ENCODE results near the gene C9orf57. TPM values are rescaled to one million over a fixed set of nuclear protein-coding genes. Genes with fewer than 3 reads are reported as not detected.
"Not testable (repeated sequence)": the region's sequence is repeated elsewhere in the genome, so short reads cannot be mapped to it uniquely, and the experiment has no call there.

Gene C9orf57
- total RNA-seq, 2 experiments from 2014 or later = not detected

DNA sequence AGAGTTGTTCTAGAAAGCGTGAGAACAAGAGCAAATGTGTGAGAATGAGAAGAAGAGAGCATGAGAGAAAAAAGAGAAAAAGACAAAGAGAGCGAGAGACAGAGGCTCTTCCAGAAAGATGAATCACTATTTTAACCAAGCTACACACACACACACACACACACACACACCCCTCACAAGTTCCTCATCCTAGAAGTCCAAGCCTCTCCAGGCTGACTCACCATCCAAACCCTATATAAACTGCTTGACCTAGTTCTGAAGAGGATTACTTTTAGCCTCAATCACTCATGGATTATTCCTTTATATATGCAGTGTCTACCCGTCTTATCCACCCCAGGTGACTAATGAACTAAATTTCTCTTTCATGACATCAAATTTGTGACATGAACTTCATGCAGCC lies 37.6 kb downstream of the C9orf57 start:
- Mint-ChIP-seq H3K9me3 (ENCODE audit: insufficient read depth) (no peaks in the 10 kb centered on the region), H3K27me3 (ENCODE audit: low read depth) (no peaks in the 10 kb centered on the region), H3K4me3 (no peak overlapping the region), H3K36me3 (ENCODE audit: low read depth) (no peaks in the 10 kb centered on the region), H3K27ac (no peak overlapping the region), H3K4me1 (ENCODE audit: low read depth) (peaks cover 7% of the 10 kb centered on the region)
- POLR2A ChIA-PET = no interaction called here
- no peak for ATAC-seq
- CTCF ChIA-PET = interaction anchor here (0.9 to 7.5 kb wide), 4 partner anchors 16 to 241 kb away, joined by 3 to 163 read pairs (median 41); no protein-coding TSS in a partner anchor
- DNase-seq = no peak

DNA sequence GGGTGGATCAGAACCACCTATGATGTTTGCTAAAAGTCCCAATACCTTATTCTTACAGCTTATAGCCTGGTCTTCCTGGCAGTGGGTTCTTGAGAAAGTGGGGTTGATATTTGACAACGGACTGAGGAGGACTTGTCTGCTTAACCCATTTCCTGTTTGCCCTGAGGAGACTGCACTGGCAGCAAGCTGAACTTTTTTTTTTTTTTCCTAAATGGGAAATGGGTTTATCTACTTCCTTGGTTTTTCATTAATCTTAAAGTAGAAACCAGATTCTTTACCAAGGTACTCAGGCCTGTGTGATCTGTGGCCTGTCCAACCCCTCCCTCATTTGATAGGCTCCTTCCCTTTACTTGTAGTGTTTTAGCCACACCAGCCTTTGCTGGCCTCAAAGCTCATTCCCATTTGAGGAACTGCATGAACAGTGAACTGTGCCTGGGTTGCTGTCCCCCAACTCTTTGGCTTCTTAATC lies 47.1 kb downstream of the C9orf57 start:
- no peaks in the 10 kb centered on the region for H3K27me3 Mint-ChIP-seq (ENCODE audit: low read depth)
- H3K27ac Mint-ChIP-seq = peak overlapping the region; percentile 68
- ATAC-seq (no peak), DNase-seq (no peak)
- H3K9me3 Mint-ChIP-seq (ENCODE audit: insufficient read depth) = no peaks in the 10 kb centered on the region
- no peak overlapping the region for H3K4me3 Mint-ChIP-seq
- POLR2A ChIA-PET = interaction anchor here (0.7 to 1.1 kb wide), 2 partner anchors 193 to 206 kb away, joined by 3 to 4 read pairs; no protein-coding TSS in a partner anchor
- H3K4me1 Mint-ChIP-seq (ENCODE audit: low read depth) = peaks cover 16% of the 10 kb centered on the region
- no peaks in the 10 kb centered on the region for H3K36me3 Mint-ChIP-seq (ENCODE audit: low read depth)
- CTCF ChIA-PET = interaction anchor here (0.6 to 2.1 kb wide), 4 partner anchors 11 to 206 kb away, joined by 3 to 11 read pairs (median 4); no protein-coding TSS in a partner anchor

DNA sequence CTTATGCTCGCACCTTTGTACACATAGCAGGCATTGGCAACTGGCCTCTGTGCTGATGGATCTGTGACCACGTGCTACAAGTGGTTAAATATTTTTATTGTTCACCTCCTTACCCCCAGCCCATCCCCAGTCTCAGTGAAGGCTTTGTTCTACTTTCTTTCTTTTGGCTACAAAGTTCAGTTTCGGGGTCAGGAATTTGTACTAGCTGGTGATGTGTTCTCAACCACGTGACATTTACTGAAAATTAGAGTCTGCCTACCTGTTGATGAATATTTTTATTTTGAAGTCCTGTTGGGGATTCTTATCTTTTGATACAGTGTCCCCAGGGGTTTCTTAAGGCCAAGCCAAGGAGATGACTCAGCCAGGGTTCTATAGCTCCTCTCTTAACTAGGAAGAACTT lies 47.8 kb downstream of the C9orf57 start:
- no peak overlapping the region for H3K4me3 Mint-ChIP-seq
- no peaks in the 10 kb centered on the region for H3K27me3 Mint-ChIP-seq (ENCODE audit: low read depth)
- H3K9me3 Mint-ChIP-seq (ENCODE audit: insufficient read depth) = no peaks in the 10 kb centered on the region
- no peaks in the 10 kb centered on the region for H3K36me3 Mint-ChIP-seq (ENCODE audit: low read depth)
- ChIA-PET CTCF (interaction anchor here (0.6 to 2.1 kb wide), 4 partner anchors 12 to 206 kb away, joined by 3 to 11 read pairs (median 4); no protein-coding TSS in a partner anchor), POLR2A (interaction anchor here (0.7 to 1.1 kb wide), 2 partner anchors 192 to 205 kb away, joined by 3 to 4 read pairs; no protein-coding TSS in a partner anchor)
- no peak overlapping the region for H3K27ac Mint-ChIP-seq
- no peak for DNase-seq
- ATAC-seq = no peak
- peaks cover 16% of the 10 kb centered on the region for H3K4me1 Mint-ChIP-seq (ENCODE audit: low read depth)

DNA sequence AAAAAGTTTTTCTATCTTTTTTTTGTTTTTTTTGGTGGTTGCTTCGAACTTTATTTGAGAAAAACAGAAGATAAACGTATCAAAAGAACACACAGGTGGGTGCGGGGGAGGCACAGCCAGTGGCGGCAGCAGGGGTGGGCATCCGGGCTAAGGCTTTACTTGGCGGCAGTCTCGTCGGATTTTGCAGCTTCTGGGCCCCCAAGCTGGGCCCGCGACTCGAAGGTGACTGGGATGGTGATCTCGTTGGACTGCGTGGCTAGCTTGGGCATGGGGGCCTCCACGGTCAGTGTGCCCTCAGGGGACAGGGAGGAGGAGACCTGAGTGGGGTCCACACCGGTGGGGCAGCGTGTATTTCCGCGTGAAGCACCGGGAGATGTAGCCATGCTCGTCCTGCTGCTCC lies 52.7 kb downstream of the C9orf57 start:
- H3K4me1 Mint-ChIP-seq (ENCODE audit: low read depth); CTCF ChIA-PET; H3K4me3 Mint-ChIP-seq; H3K36me3 Mint-ChIP-seq (ENCODE audit: low read depth); DNase-seq; POLR2A ChIA-PET; H3K27me3 Mint-ChIP-seq (ENCODE audit: low read depth); H3K9me3 Mint-ChIP-seq (ENCODE audit: insufficient read depth); ATAC-seq; H3K27ac Mint-ChIP-seq: not testable (repeated sequence)

DNA sequence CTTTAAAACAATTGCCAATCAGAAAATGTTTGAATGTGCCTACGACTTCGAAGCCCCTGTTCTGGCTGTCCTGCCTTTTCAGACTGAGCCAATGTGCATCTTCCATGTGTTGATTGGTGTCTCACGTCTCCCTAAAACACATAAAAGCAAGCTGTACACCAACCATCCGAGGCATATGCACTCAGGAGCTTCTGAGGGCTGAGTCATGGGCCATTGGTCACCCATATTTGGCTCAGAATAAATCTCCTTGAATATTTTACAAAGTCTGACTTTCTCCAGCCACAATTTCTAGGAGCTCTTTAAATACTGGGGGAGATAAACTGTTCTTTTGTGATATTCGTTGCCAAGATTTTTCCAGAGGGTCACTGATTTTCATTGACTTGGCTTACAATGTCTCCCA lies 53.9 kb downstream of the C9orf57 start:
- POLR2A ChIA-PET = interaction anchor here (0.6 kb wide), 1 partner anchor 26 kb away, joined by 3 read pairs; no protein-coding TSS in a partner anchor

DNA sequence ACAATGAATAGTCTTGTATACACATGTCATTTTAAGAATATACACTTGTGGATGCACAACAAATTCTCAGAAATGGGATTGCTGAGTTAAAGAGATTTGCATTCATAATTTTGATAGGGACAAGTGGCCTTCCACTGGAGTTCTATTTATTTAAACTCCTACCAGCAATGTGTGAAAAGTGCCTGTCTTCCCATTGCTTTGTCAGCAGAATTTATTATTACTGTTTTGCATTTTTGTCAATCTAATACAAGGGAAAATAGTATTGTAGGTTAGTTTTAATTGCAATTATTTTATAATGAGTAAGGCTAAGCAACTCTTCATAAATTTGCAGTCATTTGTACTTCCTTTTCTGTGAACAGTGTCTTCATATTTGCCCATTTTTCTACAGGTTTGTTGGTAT lies 55.0 kb downstream of the C9orf57 start:
- ATAC-seq (no peak), DNase-seq (no peak)
- Mint-ChIP-seq H3K36me3 (ENCODE audit: low read depth) (no peaks in the 10 kb centered on the region), H3K4me3 (no peak overlapping the region), H3K4me1 (ENCODE audit: low read depth) (no peaks in the 10 kb centered on the region), H3K27ac (no peak overlapping the region), H3K27me3 (ENCODE audit: low read depth) (no peaks in the 10 kb centered on the region), H3K9me3 (ENCODE audit: insufficient read depth) (no peaks in the 10 kb centered on the region)
- ChIA-PET CTCF (interaction anchor here (1.6 kb wide), 1 partner anchor 19 kb away, joined by 4 read pairs; no protein-coding TSS in a partner anchor), POLR2A (no interaction called here)

More for the DNA sequence above, 53.9 kb downstream of the C9orf57 start:
- Mint-ChIP-seq H3K9me3 (ENCODE audit: insufficient read depth) (no peaks in the 10 kb centered on the region), H3K4me3 (no peak overlapping the region), H3K27me3 (ENCODE audit: low read depth) (no peaks in the 10 kb centered on the region), H3K27ac (no peak overlapping the region), H3K4me1 (ENCODE audit: low read depth) (no peaks in the 10 kb centered on the region), H3K36me3 (ENCODE audit: low read depth) (no peaks in the 10 kb centered on the region)
- CTCF ChIA-PET = interaction anchor here (1.6 kb wide), 1 partner anchor 18 kb away, joined by 4 read pairs; no protein-coding TSS in a partner anchor
- ATAC-seq = no peak
- no peak for DNase-seq

Other genes starting within 250 kb of the C9orf57 start
- gene ABHD17B, start 149.4 kb downstream of the C9orf57 start, total RNA-seq = 10 to 100 TPM; 27.2 to 28.3 TPM
- 10 to 100 TPM; 11.1 to 12.0 TPM for gene C9orf85, start 149.0 kb downstream of the C9orf57 start, total RNA-seq
- not detected for gene GDA, start 88.8 kb upstream of the C9orf57 start, total RNA-seq

Data from activated CD8-positive, alpha-beta T cell treated with anti-CD3 and anti-CD28 coated beads, Interleukin-2, amount 10 ng/mL, durations not matched to agents 7 days and 5 days (primary cell).